Measurements from ENCODE around the gene TMEM145. TPM values are rescaled to one million over a fixed set of nuclear protein-coding genes. Genes with fewer than 3 reads are reported as not detected.

Gene TMEM145
- total and polyA plus RNA-seq, 9 of the 15 experiments (the other 6 are each of a cell fraction or from before 2014, with no cell fraction given): 0.80 to 5.5 (median 1.9) TPM; not detected in 3

GRCh38 chr19:42279902-42280814 is 33.0 kb upstream of the TMEM145 start (continued):
- no peak for TF ChIP-seq CREB3 (tag; conservative IDR thresholded peaks at IDR 0.05; ENCODE audit: low read depth)
- TF ChIP-seq GABPB2 (CRISPR knock-in tag; conservative IDR thresholded peaks at IDR 0.05): no peak
- TF ChIP-seq THRA (IDR thresholded peaks at IDR 0.05): no peak
- TF ChIP-seq CREBBP (IDR thresholded peaks at IDR 0.05; ENCODE audit: low read depth, low read length): no peak
- no peak for TF ChIP-seq NR2C2 (CRISPR knock-in tag; IDR thresholded peaks at IDR 0.05)
- no peak for TF ChIP-seq NR2C2 (tag; IDR thresholded peaks at IDR 0.05)
- no peak for TF ChIP-seq POLR2AphosphoS2 (IDR thresholded peaks at IDR 0.05; ENCODE audit: low read length)
- peak; percentile 72 for TF ChIP-seq VEZF1 (CRISPR knock-in tag; IDR thresholded peaks at IDR 0.05)
- no peak for TF ChIP-seq NCOA1 (IDR thresholded peaks at IDR 0.05; ENCODE audit: low read depth)
- no peak for TF ChIP-seq MAFK (IDR thresholded peaks at IDR 0.05; ENCODE audit: low read length)
- no peak for TF ChIP-seq ELF2 (CRISPR knock-in tag; IDR thresholded peaks at IDR 0.05)
- no peak for TF ChIP-seq SMAD1 (IDR thresholded peaks at IDR 0.05; ENCODE audit: low read depth, low read length, partially characterized antibody)
- no peak for TF ChIP-seq ZNF146 (CRISPR knock-in tag; IDR thresholded peaks at IDR 0.05; ENCODE audit: unreplicated experiment)
- TF ChIP-seq HDAC2 (IDR thresholded peaks at IDR 0.05): 0 out of 2 replicates have a peak, but pooled peaks have one; percentile 40
- TF ChIP-seq L3MBTL2 (IDR thresholded peaks at IDR 0.05): 0 out of 2 replicates have a peak, but pooled peaks have one; percentile 26
- TF ChIP-seq ZNF717 (CRISPR knock-in tag; IDR thresholded peaks at IDR 0.05): no peak
- no peak for TF ChIP-seq ZNF253 (CRISPR knock-in tag; conservative IDR thresholded peaks at IDR 0.05)
- no peak for TF ChIP-seq JUN (IDR thresholded peaks at IDR 0.05; ENCODE audit: borderline replicate concordance, low read depth, low read length)
- no peak for TF ChIP-seq JUN (CRISPR knock-in tag; IDR thresholded peaks at IDR 0.05; ENCODE audit: borderline replicate concordance)
- peak; percentile 59 for TF ChIP-seq ZFX (CRISPR knock-in tag; IDR thresholded peaks at IDR 0.05)
- no peak for TF ChIP-seq ZNF224 (CRISPR knock-in tag; IDR thresholded peaks at IDR 0.05)
- no peak for TF ChIP-seq KLF13 (tag; IDR thresholded peaks at IDR 0.05; ENCODE audit: borderline replicate concordance, low read depth)
- no peak for TF ChIP-seq MEF2D (tag; conservative IDR thresholded peaks at IDR 0.05; ENCODE audit: low read depth)

Measured in K562 (cell line).